ENCODE data around the gene SRGAP1. TPM values are rescaled to one million over a fixed set of nuclear protein-coding genes. Genes with fewer than 3 reads are reported as not detected.

The SRGAP1 gene
- total RNA-seq, 4 donors from 2014 or later: 7.2 to 22.9 (median 11.5) TPM

DNA sequence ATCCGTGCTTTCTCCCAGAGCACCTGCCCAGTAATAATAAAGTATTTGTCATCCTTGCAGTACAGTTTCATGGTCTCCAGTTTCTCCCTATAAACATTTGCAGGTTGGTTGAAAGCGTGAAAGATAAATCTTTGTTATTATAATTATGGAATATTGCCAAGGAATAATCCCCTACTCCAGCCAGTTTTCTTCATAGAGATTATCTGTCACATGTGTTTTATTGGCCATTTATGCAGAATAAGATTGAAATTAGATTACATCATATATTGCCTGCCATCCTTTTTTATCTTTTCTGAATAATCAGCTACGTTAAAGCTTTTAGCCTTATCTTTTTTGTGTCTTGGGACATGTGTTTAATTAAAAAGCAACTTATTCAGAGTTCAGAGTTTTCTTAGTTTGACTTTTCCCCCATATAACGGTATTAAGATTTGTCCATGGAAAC, 209.6 kb downstream of the SRGAP1 start:
- Histone ChIP-seq H3K27me3 (no peaks in the 10 kb centered on the region), H3K4me3 (no peak overlapping the region), H3K36me3 (peaks cover 0 to 4% of the 10 kb centered on the region in 2 donors), H3K4me1 (no peaks in the 10 kb centered on the region), H3K27ac (no peak overlapping the region), H3K9me3 (no peaks in the 10 kb centered on the region)
- 50 to 55% methylated on average over 4 of the region's 4 CpGs for WGBS, 2 donors (ENCODE audit: low coverage in 1 of 2)
- TF ChIP-seq POLR2A (IDR thresholded peaks at IDR 0.05) (no peak), EP300 (IDR thresholded peaks at IDR 0.05) (no peak), POLR2AphosphoS5 (IDR thresholded peaks at IDR 0.05) (no peak)
- TF ChIP-seq, protein P1, sequence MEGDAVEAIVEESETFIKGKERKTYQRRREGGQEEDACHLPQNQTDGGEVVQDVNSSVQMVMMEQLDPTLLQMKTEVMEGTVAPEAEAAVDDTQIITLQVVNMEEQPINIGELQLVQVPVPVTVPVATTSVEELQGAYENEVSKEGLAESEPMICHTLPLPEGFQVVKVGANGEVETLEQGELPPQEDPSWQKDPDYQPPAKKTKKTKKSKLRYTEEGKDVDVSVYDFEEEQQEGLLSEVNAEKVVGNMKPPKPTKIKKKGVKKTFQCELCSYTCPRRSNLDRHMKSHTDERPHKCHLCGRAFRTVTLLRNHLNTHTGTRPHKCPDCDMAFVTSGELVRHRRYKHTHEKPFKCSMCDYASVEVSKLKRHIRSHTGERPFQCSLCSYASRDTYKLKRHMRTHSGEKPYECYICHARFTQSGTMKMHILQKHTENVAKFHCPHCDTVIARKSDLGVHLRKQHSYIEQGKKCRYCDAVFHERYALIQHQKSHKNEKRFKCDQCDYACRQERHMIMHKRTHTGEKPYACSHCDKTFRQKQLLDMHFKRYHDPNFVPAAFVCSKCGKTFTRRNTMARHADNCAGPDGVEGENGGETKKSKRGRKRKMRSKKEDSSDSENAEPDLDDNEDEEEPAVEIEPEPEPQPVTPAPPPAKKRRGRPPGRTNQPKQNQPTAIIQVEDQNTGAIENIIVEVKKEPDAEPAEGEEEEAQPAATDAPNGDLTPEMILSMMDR (IDR thresholded peaks at IDR 0.05): no peak
- ATAC-seq: no peak

DNA sequence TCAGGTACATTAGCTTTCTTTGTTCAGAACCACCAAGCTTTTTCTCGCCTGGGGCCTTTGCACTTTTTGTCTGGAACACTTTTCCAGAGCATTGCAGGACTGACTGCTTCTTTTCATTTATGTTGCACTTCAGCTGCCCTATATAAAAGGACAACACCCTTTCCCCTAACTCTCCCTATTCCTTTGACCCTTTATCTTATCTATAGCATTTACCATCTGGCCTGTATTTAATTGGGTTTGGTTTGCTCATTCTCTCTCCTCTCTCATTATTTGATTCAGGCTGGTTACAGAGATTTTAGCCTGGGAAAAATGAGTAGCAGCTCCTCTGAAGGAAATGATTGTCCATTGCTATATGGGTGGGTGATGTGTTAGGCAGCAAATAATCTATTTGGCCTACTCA, 212.2 kb downstream of the SRGAP1 start:
- no peak for ATAC-seq
- H3K27ac ChIP-seq: no peak overlapping the region
- no peaks in the 10 kb centered on the region for H3K27me3 ChIP-seq
- H3K4me3 ChIP-seq: no peak overlapping the region
- 95 to 100% methylated on average over 1 of the region's 1 CpG for WGBS, 2 donors (ENCODE audit: low coverage in 1 of 2)
- H3K4me1 ChIP-seq: no peaks in the 10 kb centered on the region
- TF ChIP-seq, protein P1 (IDR thresholded peaks at IDR 0.05): no peak
- no peaks in the 10 kb centered on the region for H3K9me3 ChIP-seq
- H3K36me3 ChIP-seq: peaks cover 0 to 4% of the 10 kb centered on the region in 2 donors

DNA sequence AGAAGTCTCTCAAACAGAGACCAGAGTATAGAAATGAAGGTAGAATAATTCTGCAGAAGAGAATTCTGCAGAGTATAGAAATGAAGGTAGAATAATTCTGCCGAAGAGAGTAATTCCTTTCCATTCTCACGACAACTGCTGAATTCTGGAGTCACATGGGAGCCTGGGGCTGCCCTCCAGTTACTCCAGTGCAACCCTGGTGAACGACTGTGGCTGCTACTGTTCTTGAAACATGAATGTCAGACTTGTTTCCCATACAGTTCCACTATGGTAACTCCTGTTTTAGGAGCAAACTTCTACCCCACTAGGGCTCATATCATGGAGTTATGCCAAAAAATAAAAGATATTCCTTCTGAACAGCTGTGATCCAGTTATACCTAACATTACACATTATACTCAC, 213.2 kb downstream of the SRGAP1 start:
- Histone ChIP-seq H3K9me3 (no peaks in the 10 kb centered on the region), H3K4me3 (no peak overlapping the region), H3K36me3 (peaks cover 0 to 4% of the 10 kb centered on the region in 2 donors), H3K27me3 (no peaks in the 10 kb centered on the region), H3K27ac (no peak overlapping the region), H3K4me1 (no peaks in the 10 kb centered on the region)
- WGBS, 2 donors (ENCODE audit: low coverage in 1 of 2): 75 to 81% methylated on average over 3 of the region's 3 CpGs
- TF ChIP-seq POLR2A (IDR thresholded peaks at IDR 0.05) (no peak), EP300 (IDR thresholded peaks at IDR 0.05) (no peak), POLR2AphosphoS5 (IDR thresholded peaks at IDR 0.05) (no peak)
- TF ChIP-seq, protein P1 (IDR thresholded peaks at IDR 0.05): no peak
- no peak for ATAC-seq

DNA sequence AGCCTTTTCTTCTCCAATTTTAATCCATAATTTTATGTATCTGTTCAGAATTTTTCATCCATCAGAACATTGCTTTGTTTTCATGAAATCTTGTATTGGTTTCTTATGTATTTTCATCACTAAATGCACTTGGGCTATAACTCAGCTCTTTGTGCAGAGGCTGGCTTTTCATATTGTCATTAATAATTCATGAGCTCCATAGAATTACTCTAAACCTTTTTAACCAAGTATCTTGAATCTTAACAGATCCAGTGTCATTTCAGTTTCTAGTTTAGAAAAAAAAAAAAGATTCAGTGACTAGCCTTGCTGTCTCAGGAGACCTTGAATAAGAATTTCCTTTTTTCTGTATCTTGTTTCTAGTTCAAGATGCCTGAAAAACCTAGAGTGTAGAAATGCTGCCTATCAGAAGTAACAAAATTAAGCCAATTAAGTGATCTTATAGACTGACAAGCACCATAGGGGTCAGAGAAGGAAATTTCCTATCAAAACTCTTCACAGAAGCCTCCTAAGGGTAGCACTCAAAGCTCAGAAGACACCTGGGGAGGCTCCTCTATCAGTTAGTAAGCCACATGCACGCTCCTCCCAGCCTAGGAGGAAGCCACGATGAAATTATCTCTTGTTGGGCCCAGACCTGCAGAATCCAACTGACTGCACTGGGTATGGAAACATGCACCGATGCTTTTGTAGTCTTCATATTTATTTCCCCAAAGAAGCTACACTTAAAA, 214.2 kb downstream of the SRGAP1 start:
- H3K27ac ChIP-seq: no peak overlapping the region

More for the DNA sequence above, 214.2 kb downstream of the SRGAP1 start:
- H3K36me3 ChIP-seq: peaks cover 0 to 4% of the 10 kb centered on the region in 2 donors
- no peaks in the 10 kb centered on the region for H3K4me1 ChIP-seq
- 88 to 97% methylated on average over 3 of the region's 3 CpGs for WGBS, 2 donors (ENCODE audit: low coverage in 1 of 2)
- H3K27me3 ChIP-seq: no peaks in the 10 kb centered on the region
- no peak for ATAC-seq
- H3K9me3 ChIP-seq: no peaks in the 10 kb centered on the region
- H3K4me3 ChIP-seq: no peak overlapping the region
- TF ChIP-seq, protein P1 (IDR thresholded peaks at IDR 0.05): no peak
- TF ChIP-seq POLR2AphosphoS5 (IDR thresholded peaks at IDR 0.05): no peak
- TF ChIP-seq POLR2A (IDR thresholded peaks at IDR 0.05): no peak
- no peak for TF ChIP-seq EP300 (IDR thresholded peaks at IDR 0.05)

Measured in gastroesophageal sphincter (tissue), 4 donors.